Measurements from ENCODE around the gene SNX8.

Gene SNX8

DNA sequence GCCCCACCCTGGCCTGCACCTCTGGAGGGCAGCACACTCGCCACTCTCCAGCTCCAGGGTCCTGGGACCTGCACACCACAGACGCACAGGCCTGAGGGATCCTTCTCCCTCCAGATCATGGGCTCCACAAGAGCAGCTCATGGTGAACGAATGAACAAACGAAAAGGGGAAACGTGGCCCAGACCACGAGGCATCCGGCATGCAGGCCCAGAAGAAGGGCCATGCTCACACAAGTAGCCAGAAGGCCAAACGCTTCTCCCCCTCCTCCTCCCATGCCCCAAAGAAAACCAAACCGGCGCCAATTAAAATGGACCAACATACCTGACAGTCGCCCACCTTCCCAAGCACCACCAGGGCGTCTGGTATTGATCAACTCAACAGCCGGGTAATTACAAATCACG lies 111.9 kb downstream of the SNX8 start:
- no peak for DNase-seq (ENCODE audit: low spot score)
